Activated CD8-positive, alpha-beta memory T cell treated with anti-CD3 and anti-CD28 coated beads, Interleukin-2, amount 50 U/mL, for 24 hours (primary cell): ENCODE measurements around the gene DHRSX.
"Not testable (repeated sequence)": the region's sequence is repeated elsewhere in the genome, so short reads cannot be mapped to it uniquely, and the experiment has no call there.

Source experiments
- DNase-seq: peaks from one replicate; pipeline ENCODE4 v3.0.0-alpha.2; 2020; ENCODE audit errors: extremely low read depth

Gene DHRSX

GRCh38 chrX:2316534-2316933 lies 184.2 kb downstream of the DHRSX start:
- no peak for DNase-seq

GRCh38 chrX:2315434-2315833 lies 185.3 kb downstream of the DHRSX start:
- DNase-seq = no peak

GRCh38 chrX:2314831-2315365 lies 185.9 kb downstream of the DHRSX start:
- no peak for DNase-seq

GRCh38 chrX:2313864-2314640 lies 186.7 kb downstream of the DHRSX start:
- no peak for DNase-seq

- not testable (repeated sequence) for DNase-seq
These were observed 188.7 kb downstream of the DHRSX start for GRCh38 chrX:2312061-2312591.

GRCh38 chrX:2311501-2311900 lies 189.3 kb downstream of the DHRSX start:
- no peak for DNase-seq

GRCh38 chrX:2301901-2302300 lies 198.9 kb downstream of the DHRSX start:
- no peak for DNase-seq

- DNase-seq = no peak
These were observed 200.9 kb downstream of the DHRSX start for GRCh38 chrX:2299871-2300270.

- DNase-seq = no peak
These were observed 214.0 kb downstream of the DHRSX start for GRCh38 chrX:2286731-2287130.

- DNase-seq = no peak
These were observed 216.2 kb downstream of the DHRSX start for GRCh38 chrX:2284601-2285000.

GRCh38 chrX:2284133-2284532 lies 216.6 kb downstream of the DHRSX start:
- DNase-seq = no peak

- DNase-seq = no peak
These were observed 217.5 kb downstream of the DHRSX start for GRCh38 chrX:2283111-2283859.

- DNase-seq = no peak
These were observed 218.2 kb downstream of the DHRSX start for GRCh38 chrX:2282490-2283090.

GRCh38 chrX:2272337-2272736 lies 228.4 kb downstream of the DHRSX start:
- DNase-seq = no peak

- DNase-seq = not testable (repeated sequence)
These were observed 229.2 kb downstream of the DHRSX start for GRCh38 chrX:2271595-2271994.

- not testable (repeated sequence) for DNase-seq
These were observed 230.0 kb downstream of the DHRSX start for GRCh38 chrX:2270783-2271182.

- DNase-seq = no peak
These were observed 232.9 kb downstream of the DHRSX start for GRCh38 chrX:2267890-2268289.

GRCh38 chrX:2266445-2267349 lies 234.1 kb downstream of the DHRSX start:
- no peak for DNase-seq

GRCh38 chrX:2265658-2266444 lies 234.9 kb downstream of the DHRSX start:
- DNase-seq = not testable (repeated sequence)
